ENCODE data around the gene GPR157.

The GPR157 gene

DNA sequence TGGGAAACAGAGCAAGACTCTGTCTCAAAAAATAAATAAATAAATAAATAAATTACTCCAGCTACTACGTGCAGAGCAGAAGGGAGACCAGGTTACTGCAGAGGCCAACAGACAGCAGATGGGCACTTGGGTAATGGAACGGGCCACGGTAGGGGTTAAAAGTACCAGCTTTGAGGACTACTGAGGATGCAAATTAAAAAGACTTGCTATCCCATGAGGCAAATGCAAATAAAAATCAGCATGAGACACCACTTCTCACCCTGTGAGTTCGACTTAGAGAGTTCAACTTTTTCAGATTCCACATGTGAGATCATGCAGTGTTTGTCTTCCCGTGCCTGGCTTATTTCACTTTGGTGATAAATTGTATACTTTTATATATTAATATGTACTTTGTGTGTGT, 66.1 kb downstream of the GPR157 start:
- Histone ChIP-seq H3K9me2 (replicated peaks; ENCODE audit: low read depth, low read length) (no peaks in the 10 kb centered on the region), H3F3A (ENCODE audit: low read depth) (no peaks in the 10 kb centered on the region), H3K4me1 (ENCODE audit: insufficient read depth, low read length, poor library complexity, severe bottlenecking) (no peaks in the 10 kb centered on the region), H3K27me3 (ENCODE audit: insufficient read depth, low read length, poor library complexity, severe bottlenecking) (no peaks in the 10 kb centered on the region), H2AFZ (ENCODE audit: low read length) (no peak overlapping the region), H3K79me2 (ENCODE audit: insufficient read depth, low read length) (no peaks in the 10 kb centered on the region), H4K20me1 (ENCODE audit: insufficient read depth, low read length, poor library complexity, severe bottlenecking) (no peaks in the 10 kb centered on the region), H3K36me3 (ENCODE audit: insufficient read depth, low read length) (no peaks in the 10 kb centered on the region), H3K4me2 (ENCODE audit: low read depth, low read length, poor library complexity, severe bottlenecking) (no peak overlapping the region), H3K4me3 (ENCODE audit: low read length, poor library complexity, severe bottlenecking) (no peak overlapping the region), H3K9ac (ENCODE audit: low read depth, low read length, poor library complexity, severe bottlenecking) (no peak overlapping the region), H3K9me3 (ENCODE audit: insufficient read depth, low read depth, low read length) (no peaks in the 10 kb centered on the region)
- TF ChIP-seq, protein P1, sequence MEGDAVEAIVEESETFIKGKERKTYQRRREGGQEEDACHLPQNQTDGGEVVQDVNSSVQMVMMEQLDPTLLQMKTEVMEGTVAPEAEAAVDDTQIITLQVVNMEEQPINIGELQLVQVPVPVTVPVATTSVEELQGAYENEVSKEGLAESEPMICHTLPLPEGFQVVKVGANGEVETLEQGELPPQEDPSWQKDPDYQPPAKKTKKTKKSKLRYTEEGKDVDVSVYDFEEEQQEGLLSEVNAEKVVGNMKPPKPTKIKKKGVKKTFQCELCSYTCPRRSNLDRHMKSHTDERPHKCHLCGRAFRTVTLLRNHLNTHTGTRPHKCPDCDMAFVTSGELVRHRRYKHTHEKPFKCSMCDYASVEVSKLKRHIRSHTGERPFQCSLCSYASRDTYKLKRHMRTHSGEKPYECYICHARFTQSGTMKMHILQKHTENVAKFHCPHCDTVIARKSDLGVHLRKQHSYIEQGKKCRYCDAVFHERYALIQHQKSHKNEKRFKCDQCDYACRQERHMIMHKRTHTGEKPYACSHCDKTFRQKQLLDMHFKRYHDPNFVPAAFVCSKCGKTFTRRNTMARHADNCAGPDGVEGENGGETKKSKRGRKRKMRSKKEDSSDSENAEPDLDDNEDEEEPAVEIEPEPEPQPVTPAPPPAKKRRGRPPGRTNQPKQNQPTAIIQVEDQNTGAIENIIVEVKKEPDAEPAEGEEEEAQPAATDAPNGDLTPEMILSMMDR (conservative IDR thresholded peaks at IDR 0.05; ENCODE audit: low read length): no peak
- no peak for TF ChIP-seq EZH2phosphoT487 (IDR thresholded peaks at IDR 0.05; ENCODE audit: borderline replicate concordance)

GRCh38 chr1:9062021-9062471, 66.9 kb downstream of the GPR157 start:
- Histone ChIP-seq H3K9ac (ENCODE audit: low read depth, low read length, poor library complexity, severe bottlenecking) (no peak overlapping the region), H3K4me1 (ENCODE audit: insufficient read depth, low read length, poor library complexity, severe bottlenecking) (no peaks in the 10 kb centered on the region), H3K9me3 (ENCODE audit: insufficient read depth, low read depth, low read length) (no peaks in the 10 kb centered on the region), H3K36me3 (ENCODE audit: insufficient read depth, low read length) (no peaks in the 10 kb centered on the region), H3K79me2 (ENCODE audit: insufficient read depth, low read length) (no peaks in the 10 kb centered on the region), H3K4me3 (ENCODE audit: low read length, poor library complexity, severe bottlenecking) (no peak overlapping the region), H3K9me2 (replicated peaks; ENCODE audit: low read depth, low read length) (no peaks in the 10 kb centered on the region), H4K20me1 (ENCODE audit: insufficient read depth, low read length, poor library complexity, severe bottlenecking) (no peaks in the 10 kb centered on the region), H2AFZ (ENCODE audit: low read length) (no peak overlapping the region), H3K27me3 (ENCODE audit: insufficient read depth, low read length, poor library complexity, severe bottlenecking) (no peaks in the 10 kb centered on the region), H3F3A (ENCODE audit: low read depth) (no peaks in the 10 kb centered on the region), H3K4me2 (ENCODE audit: low read depth, low read length, poor library complexity, severe bottlenecking) (no peak overlapping the region)
- TF ChIP-seq, protein P1 (conservative IDR thresholded peaks at IDR 0.05; ENCODE audit: low read length): no peak
- no peak for TF ChIP-seq EZH2phosphoT487 (IDR thresholded peaks at IDR 0.05; ENCODE audit: borderline replicate concordance)

DNA sequence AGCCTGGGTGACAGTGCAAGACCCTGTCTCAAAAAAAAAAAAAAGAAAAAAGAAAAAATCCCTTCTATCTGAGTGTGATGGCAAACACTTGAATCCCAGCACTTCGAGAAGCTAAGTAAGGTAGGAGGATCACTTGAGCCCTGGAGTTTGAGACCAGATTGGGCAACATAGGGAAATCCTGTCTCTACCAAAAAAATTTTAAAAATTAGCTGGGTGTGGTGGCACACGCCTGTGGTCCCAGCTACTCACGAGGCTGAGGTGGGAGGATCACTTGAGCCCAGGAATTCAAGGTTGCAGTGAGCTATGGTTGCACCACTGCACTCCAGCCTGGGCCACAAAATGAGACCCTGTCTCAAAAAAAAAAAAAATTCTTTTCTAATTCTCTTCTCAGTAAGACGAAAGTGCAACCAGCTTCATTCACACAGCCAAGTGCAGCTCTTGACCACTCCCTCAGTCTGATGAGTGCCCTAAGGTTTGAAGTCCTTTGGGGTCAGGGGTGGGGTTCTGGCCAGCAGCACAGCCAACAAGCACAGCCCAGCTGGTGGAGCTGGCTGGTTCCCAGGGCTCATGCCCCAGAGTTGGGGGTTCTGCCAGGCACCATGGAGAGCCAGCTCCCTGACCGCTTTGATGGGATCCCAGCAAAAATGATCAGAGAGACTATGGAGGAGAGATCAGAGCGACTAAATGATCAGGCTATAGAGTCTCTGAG, 67.5 kb downstream of the GPR157 start:
- Histone ChIP-seq H3K36me3 (ENCODE audit: insufficient read depth, low read length) (no peaks in the 10 kb centered on the region), H3K79me2 (ENCODE audit: insufficient read depth, low read length) (no peaks in the 10 kb centered on the region), H3K9me3 (ENCODE audit: insufficient read depth, low read depth, low read length) (no peaks in the 10 kb centered on the region), H3K9ac (ENCODE audit: low read depth, low read length, poor library complexity, severe bottlenecking) (no peak overlapping the region), H4K20me1 (ENCODE audit: insufficient read depth, low read length, poor library complexity, severe bottlenecking) (no peaks in the 10 kb centered on the region), H3F3A (ENCODE audit: low read depth) (no peaks in the 10 kb centered on the region), H3K4me2 (ENCODE audit: low read depth, low read length, poor library complexity, severe bottlenecking) (no peak overlapping the region), H3K4me1 (ENCODE audit: insufficient read depth, low read length, poor library complexity, severe bottlenecking) (no peaks in the 10 kb centered on the region), H3K27me3 (ENCODE audit: insufficient read depth, low read length, poor library complexity, severe bottlenecking) (no peaks in the 10 kb centered on the region), H2AFZ (ENCODE audit: low read length) (no peak overlapping the region), H3K4me3 (ENCODE audit: low read length, poor library complexity, severe bottlenecking) (no peak overlapping the region), H3K9me2 (replicated peaks; ENCODE audit: low read depth, low read length) (no peaks in the 10 kb centered on the region)
- TF ChIP-seq, protein P1 (conservative IDR thresholded peaks at IDR 0.05; ENCODE audit: low read length): no peak
- no peak for TF ChIP-seq EZH2phosphoT487 (IDR thresholded peaks at IDR 0.05; ENCODE audit: borderline replicate concordance)

Measured in Loucy (cell line).